ENCODE results near the gene SHC4. TPM values are rescaled to one million over a fixed set of nuclear protein-coding genes. Genes with fewer than 3 reads are reported as not detected.

The SHC4 gene
- total and polyA plus RNA-seq, 9 of the 15 experiments (the other 6 are each of a cell fraction or from before 2014, with no cell fraction given) = 0.43 to 1.2 (median 0.67) TPM

- TF ChIP-seq E2F6 (IDR thresholded peaks at IDR 0.05; ENCODE audit: borderline replicate concordance in 1 of 2, extremely low read depth in 1 of 2, insufficient read depth in 1 of 2, insufficient read length in 1 of 2, low read depth in 1 of 2, low read length in 1 of 2, poor library complexity in 1 of 2, severe bottlenecking in 1 of 2) = no peak
- no peak for TF ChIP-seq RCOR1 (IDR thresholded peaks at IDR 0.05; ENCODE audit: borderline replicate concordance in 1 of 2, low read depth in 2 of 2, low read length in 2 of 2)
- TF ChIP-seq CBX8 (IDR thresholded peaks at IDR 0.05; ENCODE audit: borderline replicate concordance, extremely low read depth, low read depth, low read length, poor library complexity, severe bottlenecking) = no peak
- no peak for TF ChIP-seq RBM22 (IDR thresholded peaks at IDR 0.05; ENCODE audit: low read depth, low read length, poor library complexity, severe bottlenecking)
- TF ChIP-seq ZEB2 (IDR thresholded peaks at IDR 0.05) = no peak
- no peak for TF ChIP-seq ZNF445 (CRISPR knock-in tag; IDR thresholded peaks at IDR 0.05; ENCODE audit: low read depth)
- no peak for TF ChIP-seq FOXA1 (IDR thresholded peaks at IDR 0.05; ENCODE audit: borderline replicate concordance)
- peak; percentile 22; the same call in 1 of the 2 replicates for TF ChIP-seq ATF7 (IDR thresholded peaks at IDR 0.05)
- TF ChIP-seq TARDBP (IDR thresholded peaks at IDR 0.05) = no peak
- no peak for TF ChIP-seq ZNF347 (CRISPR knock-in tag; IDR thresholded peaks at IDR 0.05; ENCODE audit: low read depth)
- no peak for TF ChIP-seq TOE1 (IDR thresholded peaks at IDR 0.05; ENCODE audit: borderline replicate concordance)
- no peak for TF ChIP-seq TOE1 (CRISPR knock-in tag; IDR thresholded peaks at IDR 0.05; ENCODE audit: borderline replicate concordance, low read depth)
- TF ChIP-seq GABPB2 (CRISPR knock-in tag; conservative IDR thresholded peaks at IDR 0.05) = no peak
- peak; percentile 58; the same call in 1 of the 2 replicates for TF ChIP-seq ZNF589 (CRISPR knock-in tag; IDR thresholded peaks at IDR 0.05; ENCODE audit: low read depth)
- no peak for TF ChIP-seq PRMT5 (CRISPR knock-in tag; IDR thresholded peaks at IDR 0.05)
- no peak for TF ChIP-seq ZNF280A (IDR thresholded peaks at IDR 0.05; ENCODE audit: low read depth, partially characterized antibody)
- no peak for TF ChIP-seq GATA2 (CRISPR knock-in tag; IDR thresholded peaks at IDR 0.05)
- TF ChIP-seq FOXJ3 (CRISPR knock-in tag; IDR thresholded peaks at IDR 0.05) = no peak
- no peak for TF ChIP-seq MED1 (CRISPR knock-in tag; IDR thresholded peaks at IDR 0.05; ENCODE audit: borderline replicate concordance)
- no peak for TF ChIP-seq PREB (CRISPR knock-in tag; IDR thresholded peaks at IDR 0.05)
- no peak for TF ChIP-seq ADNP (tag; IDR thresholded peaks at IDR 0.05)
- TF ChIP-seq BRD4 (IDR thresholded peaks at IDR 0.05) = no peak
- TF ChIP-seq SMARCE1 (IDR thresholded peaks at IDR 0.05) = no peak
- TF ChIP-seq E2F1 (CRISPR knock-in tag; IDR thresholded peaks at IDR 0.05) = no peak
- no peak for TF ChIP-seq ZNF121 (CRISPR knock-in tag; conservative IDR thresholded peaks at IDR 0.05)
- TF ChIP-seq POLR2AphosphoS2 (IDR thresholded peaks at IDR 0.05; ENCODE audit: low read length) = no peak
These were observed 23.2 kb downstream of the SHC4 start (continued) for GRCh38 chr15:48940508-48940907.

All from K562 (cell line).